SK-N-MC (cell line): ENCODE measurements around the gene UGT1A4.

ENCODE experiments used
- EZH2 ChIP-seq: fragments of 200-600 bp; sonication (generic); IDR thresholded peaks from one replicate; pipeline ENCODE4 v1.6.1; 2017; ENCODE audit warnings: antibody characterized with exemption
- FOXP2 ChIP-seq: optimal IDR thresholded peaks from 2 replicates; pipeline ENCODE3; 2011; ENCODE audit warnings: mild to moderate bottlenecking, moderate library complexity; ENCODE audit not compliant: insufficient read depth; ENCODE audit errors: extremely low read length, control extremely low read depth
- POLR2AphosphoS5 ChIP-seq: IDR thresholded peaks from 2 replicates; pipeline ENCODE4 v1.6.1; 2012; ENCODE audit warnings: mild to moderate bottlenecking, low read depth, low read length, borderline replicate concordance

GRCh38 chr2:233676046-233676445 lies 42.5 kb upstream of the UGT1A4 start:
- TF ChIP-seq POLR2AphosphoS5 (no peak), EZH2 (no peak), FOXP2 (no peak)
